Omental fat pad (tissue), 4 donors: Measurements from ENCODE around the gene PRR20G. TPM values are rescaled to one million over a fixed set of nuclear protein-coding genes. Genes with fewer than 3 reads are reported as not detected.

Experiments used
- ATAC-seq: fragments of 150-250 bp; one replicate; pipeline ENCODE4 v1.9.1; 2016; ENCODE audit warnings: mild to moderate bottlenecking, moderate library complexity; ENCODE audit not compliant: low FRiP score
- DNase-seq: peaks from one replicate; pipeline ENCODE4 v3.0.0-alpha.2; 2019; ENCODE audit warnings: low spot score
- CTCF ChIP-seq, 3 donors: fragments of 450-650 bp; IDR thresholded peaks; one replicate each; pipeline ENCODE4 v1.5.1; 2016 to 2017; ENCODE audit warnings: antibody characterized with exemption in 3 of 3, mild to moderate bottlenecking in 3 of 3, moderate library complexity in 2 of 3
- small RNA-seq: library from RNA; depleted of rRNA; stranded (forward); fragments of <200 nt; gene quantifications from one replicate; pipeline ENCODE3, GENCODE V24; 2016
- total RNA-seq, 4 donors: library from RNA; depleted of rRNA; stranded (reverse); fragments of >200 nt; gene quantifications; one replicate each; pipeline ENCODE4 v1.1.0, GENCODE V29; 2016

The PRR20G gene
- total RNA-seq, 4 donors from 2014 or later: not detected

- TF ChIP-seq CTCF (IDR thresholded peaks at IDR 0.05): no peak
- ATAC-seq (no peak), DNase-seq (no peak)
Measured at GRCh38 chr3:127234778-127235177, 53.1 kb downstream of the PRR20G start.

Small RNAs within 50 kb of the gene (small RNA-seq; reads per million reads assigned to genes)
- gene RNU6-1047P: not detected

Other genes with a start within 250 kb of the PRR20G start
- gene PRR23E, start 94.9 kb downstream of the PRR20G start, total RNA-seq: not detected